ENCODE results near the gene MARCHF2.

Gene MARCHF2

DNA sequence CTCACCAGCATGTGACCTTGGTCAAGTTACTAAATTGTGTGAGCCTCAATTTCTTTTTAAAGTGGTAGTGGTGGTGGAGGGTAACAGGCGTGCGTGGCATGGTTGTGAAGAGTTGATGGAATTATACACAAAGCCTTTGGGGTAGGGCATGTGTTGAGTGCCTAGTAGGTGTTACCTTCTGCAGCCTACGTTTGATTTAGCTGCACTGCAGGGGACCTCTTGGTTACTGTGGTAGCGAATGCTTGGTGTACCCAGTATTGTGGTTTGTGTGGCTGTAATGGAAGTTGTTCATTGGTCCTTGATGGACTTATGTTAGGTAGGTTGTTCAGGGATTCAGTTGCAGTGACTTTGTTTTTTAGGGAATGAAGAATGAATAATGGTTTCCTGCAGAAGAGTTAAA, 64.8 kb downstream of the MARCHF2 start:
- no peak for DNase-seq (ENCODE audit: low read depth in 2 of 2)

DNA sequence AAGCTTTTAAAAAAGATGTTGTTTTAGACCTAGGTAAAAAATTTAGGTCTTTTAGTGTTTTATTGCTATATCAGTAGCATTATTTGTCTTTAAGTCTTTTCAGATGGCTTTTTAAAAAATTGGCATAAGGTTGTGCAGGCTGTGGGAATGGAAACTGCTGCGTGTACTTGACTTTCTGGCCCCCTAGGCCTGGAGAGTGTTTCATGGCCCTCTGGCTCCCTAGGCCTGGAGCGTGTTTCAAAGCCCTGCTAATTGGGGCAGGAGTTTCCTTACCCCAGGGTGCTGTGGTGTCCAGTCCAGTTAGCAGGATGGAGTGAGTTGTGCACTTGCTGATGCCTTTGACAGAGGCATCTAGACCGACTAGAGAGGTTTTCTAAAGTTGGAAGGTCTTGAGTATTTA, 65.5 kb downstream of the MARCHF2 start:
- no peak for DNase-seq (ENCODE audit: low read depth in 2 of 2)

DNA sequence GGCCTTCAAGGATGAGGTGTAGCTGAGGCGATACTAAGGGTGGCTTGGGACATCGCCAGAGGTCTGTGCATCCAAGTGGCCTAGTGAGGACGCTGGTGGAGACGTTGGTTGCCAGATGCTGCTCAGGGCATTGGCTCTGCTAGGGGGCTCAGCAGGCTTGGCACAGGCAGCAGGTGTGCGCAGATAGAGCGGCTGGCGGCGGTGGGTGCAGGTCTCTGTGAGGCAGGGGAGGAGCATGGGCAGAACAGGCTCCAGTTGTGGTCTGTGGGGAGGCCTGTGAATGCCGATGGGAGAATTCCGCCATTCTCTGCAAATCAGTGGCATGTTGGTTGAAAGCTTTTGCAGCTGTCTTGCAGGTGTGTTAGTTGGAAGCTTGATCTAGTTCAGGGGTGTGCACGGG, 68.1 kb downstream of the MARCHF2 start:
- DNase-seq (ENCODE audit: low read depth in 2 of 2) = no peak

DNA sequence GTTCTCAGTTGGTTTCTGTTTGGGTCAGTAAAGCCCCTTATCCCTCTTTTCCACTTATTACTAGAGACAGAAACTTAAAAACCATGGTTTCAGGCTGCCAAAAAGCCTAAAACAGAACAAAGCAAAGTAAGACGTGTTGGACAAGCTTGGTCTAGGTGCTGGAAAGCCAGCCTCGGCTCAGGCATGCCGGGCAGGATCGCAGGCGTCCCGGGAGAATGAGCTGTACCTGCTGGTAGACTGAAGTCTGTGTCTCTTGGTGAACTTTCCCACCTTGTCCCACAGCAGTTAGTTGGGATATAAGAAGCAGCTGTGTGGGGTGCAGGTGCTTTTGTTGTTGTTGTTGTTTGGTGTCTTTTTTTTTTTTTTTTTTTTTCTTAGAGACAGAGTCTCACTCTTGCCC, 68.5 kb downstream of the MARCHF2 start:
- DNase-seq (ENCODE audit: low read depth in 2 of 2) = no peak

DNA sequence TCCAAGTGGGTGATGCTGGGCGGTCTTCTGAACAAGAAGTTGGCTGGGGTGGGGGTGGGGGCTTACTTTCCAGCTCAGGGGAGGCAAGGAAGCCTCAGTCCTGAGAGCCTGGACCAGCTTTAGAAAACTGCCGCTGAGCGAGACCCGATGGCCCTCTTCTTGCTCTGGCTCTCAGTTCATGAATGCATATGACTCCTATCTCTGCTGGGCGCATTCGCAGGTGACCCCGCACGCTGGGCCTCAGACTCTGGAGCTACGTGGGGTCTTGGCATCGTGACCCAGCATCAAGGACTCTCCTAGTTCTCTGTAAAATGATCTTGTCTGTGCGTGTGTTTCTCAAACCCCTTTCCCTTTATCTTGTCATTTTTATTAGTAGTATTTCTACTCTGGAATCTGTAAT, 69.6 kb downstream of the MARCHF2 start:
- DNase-seq (ENCODE audit: low read depth in 2 of 2) = no peak

DNA sequence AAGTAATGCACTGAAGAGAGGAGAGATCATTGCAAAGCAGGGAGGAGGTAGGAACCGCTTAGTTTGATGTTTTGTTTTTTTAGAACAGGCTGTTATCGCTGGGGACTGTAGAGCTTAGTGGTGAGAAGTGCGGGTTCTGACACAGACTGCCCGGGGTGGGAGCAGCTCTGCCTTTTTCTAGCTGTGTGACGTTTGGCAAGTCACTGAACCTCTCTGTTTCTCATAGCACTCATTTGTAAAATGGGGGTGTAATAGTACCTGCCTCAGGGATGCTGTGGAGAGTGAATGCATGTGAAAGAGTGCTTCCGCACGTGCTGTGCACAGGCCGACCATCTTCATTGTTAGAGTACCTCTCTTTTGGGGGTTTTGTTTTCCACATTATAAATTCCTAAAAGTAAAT, 70.1 kb downstream of the MARCHF2 start:
- DNase-seq (ENCODE audit: low read depth in 2 of 2) = no peak

DNA sequence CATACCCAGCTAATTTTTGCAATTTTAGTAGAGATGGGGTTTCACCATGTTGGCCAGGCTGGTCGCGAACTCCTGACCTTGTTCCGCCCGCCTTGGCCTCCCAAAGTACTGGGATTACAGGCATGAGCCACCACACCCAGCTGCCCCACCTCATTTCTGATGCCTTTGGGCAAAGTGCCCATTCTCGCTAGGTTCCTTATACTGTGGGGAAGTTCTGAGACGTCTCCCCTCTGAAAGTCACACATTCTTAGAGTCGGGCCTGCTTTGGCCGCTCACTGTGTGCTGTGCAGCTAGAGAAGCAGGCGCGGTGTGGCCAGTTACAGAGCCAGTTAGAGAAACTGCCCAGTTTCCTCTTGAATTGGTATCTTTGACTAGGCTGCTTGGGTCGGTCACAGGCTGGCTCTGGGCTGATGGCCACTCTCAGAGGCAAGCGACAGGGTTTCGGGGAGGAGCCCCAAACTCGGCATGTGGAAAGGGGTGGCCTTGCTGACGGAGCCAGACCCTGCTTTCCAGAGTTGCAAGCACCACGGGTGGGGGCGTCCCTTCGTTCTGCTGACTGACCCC, 71.3 kb downstream of the MARCHF2 start:
- no peak for DNase-seq (ENCODE audit: low read depth in 2 of 2)

DNA sequence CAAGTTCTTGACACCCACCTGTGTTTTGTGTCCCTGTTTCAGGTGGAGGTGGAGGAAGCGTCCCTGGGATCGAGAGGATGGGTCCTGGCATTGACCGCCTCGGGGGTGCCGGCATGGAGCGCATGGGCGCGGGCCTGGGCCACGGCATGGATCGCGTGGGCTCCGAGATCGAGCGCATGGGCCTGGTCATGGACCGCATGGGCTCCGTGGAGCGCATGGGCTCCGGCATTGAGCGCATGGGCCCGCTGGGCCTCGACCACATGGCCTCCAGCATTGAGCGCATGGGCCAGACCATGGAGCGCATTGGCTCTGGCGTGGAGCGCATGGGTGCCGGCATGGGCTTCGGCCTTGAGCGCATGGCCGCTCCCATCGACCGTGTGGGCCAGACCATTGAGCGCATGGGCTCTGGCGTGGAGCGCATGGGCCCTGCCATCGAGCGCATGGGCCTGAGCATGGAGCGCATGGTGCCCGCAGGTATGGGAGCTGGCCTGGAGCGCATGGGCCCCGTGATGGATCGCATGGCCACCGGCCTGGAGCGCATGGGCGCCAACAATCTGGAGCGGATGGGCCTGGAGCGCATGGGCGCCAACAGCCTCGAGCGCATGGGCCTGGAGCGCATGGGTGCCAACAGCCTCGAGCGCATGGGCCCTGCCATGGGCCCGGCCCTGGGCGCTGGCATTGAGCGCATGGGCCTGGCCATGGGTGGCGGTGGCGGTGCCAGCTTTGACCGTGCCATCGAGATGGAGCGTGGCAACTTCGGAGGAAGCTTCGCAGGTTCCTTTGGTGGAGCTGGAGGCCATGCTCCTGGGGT, 72.7 kb downstream of the MARCHF2 start:
- no peak for DNase-seq (ENCODE audit: low read depth in 2 of 2)

DNA sequence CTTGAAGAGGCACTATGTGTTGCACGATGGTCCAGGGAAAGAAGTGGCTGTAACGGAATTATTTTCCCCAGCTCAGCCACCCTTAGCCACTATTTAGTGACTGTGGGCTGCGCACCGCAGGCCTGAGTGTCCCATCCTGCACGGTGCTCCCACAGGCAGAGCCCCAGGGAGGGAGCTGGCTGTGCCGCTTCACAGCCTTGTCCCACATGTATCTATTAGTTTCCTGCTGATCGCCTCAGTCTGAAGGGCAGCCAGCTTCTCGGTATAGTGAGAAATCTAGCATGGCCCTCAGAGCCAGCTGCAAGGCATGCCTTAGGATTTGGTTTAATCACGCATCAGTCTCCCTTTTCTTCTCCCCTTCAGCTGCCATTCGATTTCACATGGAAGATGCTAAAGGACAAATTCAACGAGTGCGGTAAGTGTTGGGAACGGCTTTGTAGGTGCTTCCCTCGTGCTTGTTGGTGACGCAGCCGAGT, 73.6 kb downstream of the MARCHF2 start:
- no peak for DNase-seq (ENCODE audit: low read depth in 2 of 2)

DNA sequence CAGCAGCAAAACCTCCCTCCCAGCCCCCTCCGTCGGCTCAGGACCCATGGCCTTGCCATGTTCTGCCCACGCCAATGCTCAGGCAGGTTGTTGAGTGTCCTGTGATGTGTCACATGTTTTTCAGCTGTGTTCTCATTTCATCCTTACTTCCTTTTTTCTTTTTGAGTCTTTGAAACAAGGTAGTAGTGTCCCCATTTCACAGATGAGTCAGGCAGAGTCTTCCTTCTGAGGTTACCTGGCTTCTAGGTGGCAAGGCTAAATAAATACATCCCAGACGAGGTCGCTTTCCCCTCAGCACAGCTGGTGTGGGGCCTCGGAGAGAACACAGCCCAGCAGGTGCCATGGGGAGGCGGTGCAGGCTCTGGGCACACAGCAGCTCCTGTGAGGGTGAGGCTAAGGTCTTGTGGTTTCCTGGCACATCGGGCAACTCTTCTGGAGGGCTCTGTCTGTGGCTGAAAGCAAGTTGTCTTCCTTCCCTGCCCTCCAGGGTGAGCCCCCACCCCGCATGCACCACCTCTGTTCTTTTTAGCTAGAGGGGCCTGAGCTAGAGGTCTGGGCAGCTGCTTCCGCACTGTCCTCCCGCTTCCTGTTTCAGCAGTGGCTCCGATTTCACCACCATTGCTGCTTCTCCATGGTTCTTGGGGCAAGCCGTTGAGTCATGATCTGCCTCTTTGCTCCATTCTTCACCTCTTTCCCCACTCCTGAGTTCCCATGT, 74.2 kb downstream of the MARCHF2 start:
- peak; percentile 19 to 21 for DNase-seq (ENCODE audit: low read depth in 2 of 2)

DNA sequence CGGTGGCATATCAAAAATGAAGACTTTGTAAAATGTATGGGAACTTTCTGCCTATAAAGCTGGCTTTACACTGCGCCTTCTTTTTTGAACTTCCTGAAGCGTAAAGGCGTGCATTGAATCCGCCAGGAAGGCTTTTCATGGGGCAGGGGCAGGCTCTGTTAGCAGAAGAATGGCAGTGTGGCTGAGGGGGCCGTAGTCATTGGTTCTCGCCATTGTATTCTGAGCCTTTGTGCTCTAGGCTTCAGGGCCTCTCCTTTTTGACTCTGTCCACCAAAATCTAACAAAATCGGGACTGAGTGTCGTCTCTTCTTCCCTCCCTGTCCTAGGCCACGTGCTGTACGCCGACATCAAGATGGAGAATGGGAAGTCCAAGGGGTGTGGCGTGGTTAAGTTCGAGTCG, 75.3 kb downstream of the MARCHF2 start:
- DNase-seq (ENCODE audit: low read depth in 2 of 2) = no peak
